ENCODE results near the gene NCEH1. TPM values are rescaled to one million over a fixed set of nuclear protein-coding genes. Genes with fewer than 3 reads are reported as not detected.
A peak's percentile ranks its signal among the peaks of the same experiment; 100 is the strongest.

The NCEH1 gene
- total and polyA plus RNA-seq, 2 experiments from 2014 or later = 4.7 to 10.5 TPM

GRCh38 chr3:172700256-172700655 is 10.6 kb downstream of the NCEH1 start:
- no peaks in the 10 kb centered on the region for H4K20me1 ChIP-seq (ENCODE audit: insufficient read depth, poor library complexity, severe bottlenecking)
- no peaks in the 10 kb centered on the region for H3K36me3 ChIP-seq (replicated peaks; ENCODE audit: insufficient read depth, low read depth)
- no peak overlapping the region for H3K27ac ChIP-seq
- peaks cover 27% of the 10 kb centered on the region for H3K79me2 ChIP-seq
- H3K27me3 ChIP-seq = no peaks in the 10 kb centered on the region
- TF ChIP-seq EZH2 (IDR thresholded peaks at IDR 0.05; ENCODE audit: borderline replicate concordance) = no peak
- TF ChIP-seq CTCF (IDR thresholded peaks at IDR 0.05; ENCODE audit: poor library complexity) = no peak
- no peak for TF ChIP-seq EZH2phosphoT487 (IDR thresholded peaks at IDR 0.05; ENCODE audit: low read depth, severe bottlenecking, unreplicated experiment)
- peaks cover 3% of the 10 kb centered on the region for H3K4me1 ChIP-seq (ENCODE audit: insufficient read depth)
- no peak overlapping the region for H2AFZ ChIP-seq
- no peak overlapping the region for H3K4me3 ChIP-seq
- no peaks in the 10 kb centered on the region for H3K9me2 ChIP-seq (replicated peaks; ENCODE audit: insufficient read depth)
- H3K9me3 ChIP-seq (ENCODE audit: low read depth) = no peaks in the 10 kb centered on the region
- no peak for DNase-seq (ENCODE audit: low spot score)
- H3K4me2 ChIP-seq = no peak overlapping the region
- 83% methylated on average over 1 of the region's 1 CpG for WGBS (ENCODE audit: low lambda C conversion rate, missing lambda C conversion rate)

- no peaks in the 10 kb centered on the region for H3K36me3 ChIP-seq (replicated peaks; ENCODE audit: insufficient read depth, low read depth)
- no peaks in the 10 kb centered on the region for H4K20me1 ChIP-seq (ENCODE audit: insufficient read depth, poor library complexity, severe bottlenecking)
- no peak overlapping the region for H3K27ac ChIP-seq
- H3K27me3 ChIP-seq = no peaks in the 10 kb centered on the region
- no peaks in the 10 kb centered on the region for H3K9me3 ChIP-seq (ENCODE audit: low read depth)
- H2AFZ ChIP-seq = no peak overlapping the region
- peaks cover 3% of the 10 kb centered on the region for H3K4me1 ChIP-seq (ENCODE audit: insufficient read depth)
- peaks cover 31% of the 10 kb centered on the region for H3K79me2 ChIP-seq
- no peak for DNase-seq (ENCODE audit: low spot score)
- no peak overlapping the region for H3K4me2 ChIP-seq
- TF ChIP-seq EZH2phosphoT487 (IDR thresholded peaks at IDR 0.05; ENCODE audit: low read depth, severe bottlenecking, unreplicated experiment) (no peak), CTCF (IDR thresholded peaks at IDR 0.05; ENCODE audit: poor library complexity) (no peak), EZH2 (IDR thresholded peaks at IDR 0.05; ENCODE audit: borderline replicate concordance) (no peak)
- 93% methylated on average over 7 of the region's 7 CpGs for WGBS (ENCODE audit: low lambda C conversion rate, missing lambda C conversion rate)
- no peaks in the 10 kb centered on the region for H3K9me2 ChIP-seq (replicated peaks; ENCODE audit: insufficient read depth)
- no peak overlapping the region for H3K4me3 ChIP-seq
These were observed 11.8 kb downstream of the NCEH1 start for GRCh38 chr3:172699031-172699430.

- Histone ChIP-seq H3K27me3 (no peaks in the 10 kb centered on the region), H3K36me3 (replicated peaks; ENCODE audit: insufficient read depth, low read depth) (no peaks in the 10 kb centered on the region), H3K79me2 (peaks cover 33% of the 10 kb centered on the region), H3K4me3 (no peak overlapping the region), H3K4me1 (ENCODE audit: insufficient read depth) (peaks cover 3% of the 10 kb centered on the region), H3K9me3 (ENCODE audit: low read depth) (no peaks in the 10 kb centered on the region), H4K20me1 (ENCODE audit: insufficient read depth, poor library complexity, severe bottlenecking) (no peaks in the 10 kb centered on the region), H3K9me2 (replicated peaks; ENCODE audit: insufficient read depth) (no peaks in the 10 kb centered on the region), H2AFZ (no peak overlapping the region), H3K27ac (peak overlapping the region; percentile 49), H3K4me2 (no peak overlapping the region)
- no peak for DNase-seq (ENCODE audit: low spot score)
- 92% methylated on average over 6 of the region's 6 CpGs for WGBS (ENCODE audit: low lambda C conversion rate, missing lambda C conversion rate)
- TF ChIP-seq EZH2 (IDR thresholded peaks at IDR 0.05; ENCODE audit: borderline replicate concordance) (no peak), CTCF (IDR thresholded peaks at IDR 0.05; ENCODE audit: poor library complexity) (no peak), EZH2phosphoT487 (IDR thresholded peaks at IDR 0.05; ENCODE audit: low read depth, severe bottlenecking, unreplicated experiment) (no peak)
These were observed 12.2 kb downstream of the NCEH1 start for GRCh38 chr3:172698631-172699030.

GRCh38 chr3:172697558-172697957 is 13.3 kb downstream of the NCEH1 start:
- 92% methylated on average over 1 of the region's 1 CpG for WGBS (ENCODE audit: low lambda C conversion rate, missing lambda C conversion rate)
- TF ChIP-seq EZH2phosphoT487 (IDR thresholded peaks at IDR 0.05; ENCODE audit: low read depth, severe bottlenecking, unreplicated experiment) = no peak
- no peak for TF ChIP-seq EZH2 (IDR thresholded peaks at IDR 0.05; ENCODE audit: borderline replicate concordance)
- no peak for TF ChIP-seq CTCF (IDR thresholded peaks at IDR 0.05; ENCODE audit: poor library complexity)
- Histone ChIP-seq H3K9me3 (ENCODE audit: low read depth) (no peaks in the 10 kb centered on the region), H3K36me3 (replicated peaks; ENCODE audit: insufficient read depth, low read depth) (no peaks in the 10 kb centered on the region), H3K4me2 (no peak overlapping the region), H2AFZ (no peak overlapping the region), H4K20me1 (ENCODE audit: insufficient read depth, poor library complexity, severe bottlenecking) (no peaks in the 10 kb centered on the region), H3K27ac (no peak overlapping the region), H3K4me1 (ENCODE audit: insufficient read depth) (peaks cover 3% of the 10 kb centered on the region), H3K9me2 (replicated peaks; ENCODE audit: insufficient read depth) (no peaks in the 10 kb centered on the region), H3K79me2 (peaks cover 37% of the 10 kb centered on the region), H3K27me3 (no peaks in the 10 kb centered on the region), H3K4me3 (no peak overlapping the region)
- DNase-seq (ENCODE audit: low spot score) = no peak
